Kidney tubule cell (primary cell): ENCODE data around the gene PRSS23.
A peak's percentile ranks its signal among the peaks of the same experiment; 100 is the strongest.
"Not testable (repeated sequence)": the region's sequence is repeated elsewhere in the genome, so short reads cannot be mapped to it uniquely, and the experiment has no call there.

Source experiments
- DNase-seq: peaks from one replicate; pipeline ENCODE4 v3.0.0-alpha.2; 2018; ENCODE audit warnings: low spot score

The PRSS23 gene

DNA sequence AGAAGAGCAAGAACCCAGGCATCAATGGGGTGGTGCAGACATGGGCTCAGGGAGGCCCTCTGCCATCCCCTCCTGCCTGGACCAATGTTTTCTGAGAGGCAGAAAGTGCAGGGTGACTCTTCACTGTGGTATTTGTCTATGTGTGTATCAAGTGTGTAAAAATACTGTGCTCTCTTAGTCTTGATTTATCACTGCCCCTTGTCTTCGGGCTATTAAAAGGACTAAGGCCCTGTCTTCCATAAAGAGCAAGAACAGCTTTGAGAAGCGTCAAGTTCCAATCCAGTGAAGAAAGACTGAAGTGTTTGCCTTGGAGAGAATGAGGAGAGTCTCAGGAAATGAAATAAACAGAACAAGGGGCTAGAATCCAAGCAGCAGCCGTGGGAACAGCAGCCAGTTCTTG is 14.4 kb downstream of the PRSS23 start:
- DNase-seq = peak; percentile 56

DNA sequence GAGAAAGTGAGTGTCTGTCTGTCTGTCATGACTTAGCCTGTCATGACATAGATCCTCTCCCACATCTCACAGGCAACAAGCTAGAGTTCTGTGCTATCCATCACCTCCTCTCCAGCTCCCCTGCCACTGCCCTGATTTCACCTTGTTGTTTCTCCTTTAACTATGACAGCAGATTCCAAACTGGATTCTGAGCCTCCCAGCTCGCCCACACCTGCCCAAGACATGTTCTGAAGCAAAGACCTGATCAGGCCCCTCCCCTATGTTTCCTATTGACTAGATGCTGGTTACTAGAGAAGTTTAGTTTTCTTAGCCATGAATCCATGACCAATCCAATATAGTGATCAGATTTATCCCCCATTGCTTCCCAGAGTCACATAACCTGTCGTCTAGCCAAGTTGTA is 15.4 kb downstream of the PRSS23 start:
- no peak for DNase-seq

DNA sequence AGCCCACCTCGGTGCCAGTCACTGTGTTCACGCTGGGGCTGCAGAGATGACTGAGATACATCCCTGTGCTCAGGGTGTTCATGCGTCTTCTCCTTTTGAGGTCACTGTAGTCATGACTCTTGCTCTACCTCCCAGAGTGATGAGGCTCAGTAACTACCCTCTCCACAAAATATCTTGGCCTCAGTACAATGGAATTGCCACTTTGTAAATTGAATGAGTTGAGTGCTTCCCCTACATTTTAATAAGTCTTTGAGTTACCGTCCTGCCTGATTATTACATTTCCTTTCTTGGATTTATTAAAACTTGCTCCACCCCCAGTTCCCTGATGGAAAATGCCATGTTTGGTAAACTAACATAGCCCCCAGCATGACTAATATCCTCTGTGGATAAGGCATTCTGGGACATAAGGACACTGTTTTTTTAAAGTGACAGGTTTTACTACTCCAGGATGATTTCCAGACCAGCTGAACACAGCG is 15.9 kb downstream of the PRSS23 start:
- peak; percentile 70 for DNase-seq

DNA sequence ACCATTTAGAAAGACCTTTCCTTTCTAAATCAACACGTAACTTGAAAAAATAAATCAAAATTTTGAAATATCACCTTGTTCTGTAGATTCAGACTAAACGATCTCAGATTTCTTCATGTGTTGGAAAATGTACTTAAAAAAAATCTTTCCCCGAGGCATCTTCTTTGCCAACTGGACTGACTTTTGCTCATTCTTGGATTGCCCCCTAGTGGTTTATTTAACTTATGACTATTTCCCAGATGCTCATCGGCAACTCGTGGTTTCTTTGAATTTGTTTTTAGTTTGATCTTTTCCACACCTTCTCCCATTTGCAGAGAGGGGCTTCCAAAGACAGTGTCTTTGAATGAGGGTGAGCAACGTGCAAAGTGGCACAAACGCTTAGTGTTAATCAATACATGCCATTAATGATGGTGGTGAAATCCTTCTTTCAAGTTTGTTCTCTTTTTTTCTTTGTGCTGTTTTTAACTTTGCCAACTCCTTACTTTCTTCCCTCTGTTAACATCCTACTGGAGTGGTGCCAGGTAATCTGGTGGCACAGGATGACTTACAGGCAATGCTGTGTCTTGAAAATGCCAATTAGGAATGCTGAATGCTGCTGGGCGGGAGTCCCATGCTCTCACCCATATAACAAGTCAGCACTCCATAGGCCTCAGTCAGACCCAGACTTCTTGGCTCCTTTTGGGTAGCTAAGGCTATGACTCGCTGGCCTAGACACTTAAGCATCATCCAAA is 18.3 kb downstream of the PRSS23 start:
- peak; percentile 79 for DNase-seq

DNA sequence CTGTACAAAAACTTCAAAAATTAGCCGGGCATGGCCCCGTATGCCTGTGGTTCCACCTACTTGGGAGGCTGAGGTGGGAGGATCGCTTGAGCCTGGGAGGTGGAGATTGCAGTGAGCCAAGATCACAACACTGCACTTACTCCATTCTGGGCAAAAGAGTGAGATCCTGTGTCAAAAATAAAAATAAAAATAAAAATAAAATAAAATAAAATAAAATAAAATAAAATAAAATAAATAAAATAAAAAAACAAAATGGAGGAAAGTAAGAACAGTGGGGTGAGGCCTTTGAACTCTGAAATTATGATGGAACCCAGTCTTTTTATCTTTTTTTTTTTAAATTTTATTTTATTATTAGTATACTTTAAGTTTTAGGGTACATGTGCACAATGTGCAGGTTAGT is 23.8 kb downstream of the PRSS23 start:
- not testable (repeated sequence) for DNase-seq

DNA sequence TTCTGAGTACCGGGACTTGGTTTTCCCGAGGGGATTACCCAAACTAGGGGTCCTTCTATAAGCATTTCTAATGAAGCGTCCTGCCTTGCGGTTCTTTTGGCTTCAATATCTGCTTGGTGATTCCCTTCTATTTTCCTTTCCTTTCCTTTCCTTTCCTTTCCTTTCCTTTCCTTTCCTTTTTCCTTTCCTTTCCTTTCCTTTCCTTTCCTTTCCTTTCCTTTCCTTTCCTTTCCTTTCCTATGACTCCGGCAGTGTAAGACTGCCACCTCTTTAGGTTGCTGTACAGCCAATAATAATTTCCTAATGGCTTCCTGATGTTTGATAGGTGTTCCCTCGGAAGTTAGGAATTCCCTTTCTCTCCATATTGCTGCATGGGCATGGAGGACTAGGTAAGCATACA is 34.0 kb downstream of the PRSS23 start:
- not testable (repeated sequence) for DNase-seq

DNA sequence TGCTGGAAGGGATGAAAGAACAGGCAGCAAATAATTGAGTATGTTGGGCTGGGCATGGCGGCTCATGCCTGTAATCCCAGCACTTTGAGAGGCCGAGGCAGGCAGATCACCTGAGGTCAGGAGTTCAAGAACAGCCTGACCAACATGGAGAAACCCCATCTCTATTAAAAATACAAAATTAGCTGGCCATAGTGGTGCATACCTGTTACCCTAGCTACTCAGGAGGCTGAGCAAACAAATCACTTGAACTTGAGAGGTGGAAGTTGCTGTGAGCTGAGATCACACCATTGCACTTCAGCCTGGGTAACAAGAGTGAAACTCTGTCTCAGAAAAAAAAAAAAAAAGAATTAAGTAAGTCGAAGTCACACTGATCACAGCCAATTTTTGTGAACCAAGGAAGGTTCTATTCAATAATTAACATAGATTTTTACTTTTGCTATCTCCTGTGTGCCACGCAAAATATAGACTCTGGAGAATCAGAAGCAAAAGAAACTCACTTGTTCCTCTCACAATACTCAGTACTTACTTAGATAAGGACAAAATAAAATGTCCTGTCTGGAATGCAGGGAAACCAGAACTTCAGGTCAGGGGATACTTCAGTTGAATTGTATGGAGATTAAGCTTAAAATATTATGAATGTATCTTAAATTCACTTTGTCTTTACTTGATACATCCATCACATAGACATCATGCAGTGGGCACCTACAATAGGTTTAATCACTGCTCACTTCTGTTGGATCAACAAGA is 44.6 kb downstream of the PRSS23 start:
- peak; percentile 7 for DNase-seq

DNA sequence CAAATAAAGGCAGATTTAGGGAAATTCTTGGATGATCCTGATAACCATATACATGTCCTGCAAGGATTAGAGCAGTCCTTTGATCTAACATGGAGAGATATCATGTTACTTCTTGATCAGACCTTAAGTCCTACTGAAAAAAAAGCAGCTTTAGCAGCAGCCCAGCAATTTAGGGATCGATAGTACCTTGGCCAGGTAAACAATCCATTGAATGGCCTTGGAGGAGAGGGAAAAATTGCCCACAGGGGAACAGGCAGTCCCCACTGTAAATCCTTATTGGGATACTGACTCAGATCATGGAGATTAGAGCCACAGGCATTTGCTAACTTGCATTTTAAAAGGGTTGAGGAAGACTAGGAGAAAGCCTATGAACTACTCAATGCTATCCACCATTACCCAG is 47.8 kb downstream of the PRSS23 start:
- no peak for DNase-seq

DNA sequence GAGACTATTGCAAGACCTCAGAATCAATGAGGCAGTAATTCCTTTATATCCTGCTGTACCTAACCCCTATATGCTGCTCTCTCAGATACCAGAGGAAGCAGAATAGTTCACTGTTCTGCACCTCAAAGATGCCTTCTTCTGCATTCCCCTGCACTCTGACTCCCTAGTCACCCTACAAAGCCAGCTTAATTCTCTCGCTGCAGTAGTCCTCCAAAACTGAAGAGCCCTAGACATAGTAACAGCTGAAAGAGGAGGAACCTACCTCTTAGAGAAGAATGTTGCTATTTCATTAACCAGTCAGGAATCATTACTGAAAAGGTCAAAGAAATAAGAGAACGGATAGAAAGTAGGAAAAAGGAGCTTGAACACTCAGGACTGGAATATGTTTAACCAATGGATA is 49.3 kb downstream of the PRSS23 start:
- no peak for DNase-seq
